DOHH2 (cell line): ENCODE measurements around the gene SORBS1.

Source experiments
- H3F3A ChIP-seq: fragments of 200-600 bp; sonication (generic), shearing (Covaris generic); 2 replicates; pipeline ENCODE4 v1.6.0; 2016; ENCODE audit warnings: antibody characterized with exemption, mild to moderate bottlenecking; ENCODE audit not compliant: control insufficient read depth, insufficient read depth
- H3K27ac ChIP-seq: fragments of 200-600 bp; sonication (generic); 2 replicates; pipeline ENCODE4 v1.5.1; 2014; ENCODE audit warnings: low read depth, mild to moderate bottlenecking, low read length, moderate library complexity
- H3K27me3 ChIP-seq: fragments of 200-600 bp; sonication (generic); 2 replicates; pipeline ENCODE4 v1.6.1; 2014; ENCODE audit warnings: mild to moderate bottlenecking, low read length, mixed read lengths; ENCODE audit not compliant: control insufficient read depth
- H3K36me3 ChIP-seq: fragments of 200-600 bp; sonication (generic); 2 replicates; pipeline ENCODE4 v1.6.1; 2014; ENCODE audit warnings: mild to moderate bottlenecking, low read length, moderate library complexity, mixed read lengths; ENCODE audit not compliant: control insufficient read depth
- H3K4me1 ChIP-seq: fragments of 200-600 bp; sonication (generic); 2 replicates; pipeline ENCODE4 v1.6.1; 2014; ENCODE audit warnings: mild to moderate bottlenecking, low read length, mixed read lengths; ENCODE audit not compliant: control insufficient read depth
- H3K4me2 ChIP-seq: fragments of 200-600 bp; sonication (generic); 2 replicates; pipeline ENCODE4 v1.6.0; 2014; ENCODE audit warnings: mild to moderate bottlenecking, low read length, moderate library complexity
- H3K4me3 ChIP-seq: fragments of 200-600 bp; sonication (generic); 2 replicates; pipeline ENCODE4 v1.5.1; 2014; ENCODE audit warnings: mild to moderate bottlenecking, low read length, mixed read lengths
- H3K79me2 ChIP-seq: fragments of 200-600 bp; sonication (generic); 2 replicates; pipeline ENCODE4 v1.6.1; 2014; ENCODE audit warnings: mild to moderate bottlenecking, low read length, mixed read lengths; ENCODE audit not compliant: control insufficient read depth
- H3K9me2 ChIP-seq: fragments of 200-600 bp; sonication (generic); replicated peaks from 2 replicates; pipeline ENCODE4 v1.6.1; 2014; ENCODE audit warnings: mild to moderate bottlenecking, low read length, mixed read lengths; ENCODE audit not compliant: control insufficient read depth
- H3K9me3 ChIP-seq: fragments of 200-600 bp; sonication (generic); 2 replicates; pipeline ENCODE4 v1.6.1; 2014; ENCODE audit warnings: antibody characterized with exemption, low read length, mixed read lengths; ENCODE audit not compliant: control insufficient read depth, insufficient read depth
- H4K20me1 ChIP-seq: fragments of 200-600 bp; sonication (generic); 2 replicates; pipeline ENCODE4 v1.6.0; 2014; ENCODE audit warnings: low read depth, mild to moderate bottlenecking, antibody characterized with exemption, low read length, moderate library complexity; ENCODE audit not compliant: control insufficient read depth, insufficient read depth
- CTCF ChIP-seq: fragments of 200-600 bp; sonication (generic); IDR thresholded peaks from one replicate; pipeline ENCODE4 v1.5.1; 2014; ENCODE audit warnings: antibody characterized with exemption, mild to moderate bottlenecking, low read depth, low read length; ENCODE audit not compliant: poor library complexity, severe bottlenecking
- EZH2phosphoT487 ChIP-seq: fragments of 200-600 bp; sonication (generic); IDR thresholded peaks from 2 replicates; pipeline ENCODE4 v1.6.1; 2017; ENCODE audit warnings: borderline replicate concordance, mild to moderate bottlenecking, antibody characterized with exemption, low read length, moderate library complexity, mixed read lengths

The SORBS1 gene

GRCh38 chr10:95284807-95285206 is 276.4 kb downstream of the SORBS1 start:
- TF ChIP-seq CTCF = no peak
- no peak for TF ChIP-seq EZH2phosphoT487
- Histone ChIP-seq H3K4me3 (no peak overlapping the region), H4K20me1 (peaks cover 16% of the 10 kb centered on the region; the same call in 1 of the 2 replicates), H3F3A (peaks cover 3% of the 10 kb centered on the region), H3K27me3 (no peaks in the 10 kb centered on the region), H3K9me3 (no peaks in the 10 kb centered on the region), H3K4me1 (peaks cover 40% of the 10 kb centered on the region), H3K9me2 (no peaks in the 10 kb centered on the region), H3K79me2 (peaks cover 93% of the 10 kb centered on the region), H3K27ac (no peak overlapping the region), H3K4me2 (no peak overlapping the region), H3K36me3 (peaks cover 12% of the 10 kb centered on the region)

- peaks cover 27% of the 10 kb centered on the region for H3K4me1 ChIP-seq
- H3K9me2 ChIP-seq = no peaks in the 10 kb centered on the region
- no peaks in the 10 kb centered on the region for H3K9me3 ChIP-seq
- H3K4me3 ChIP-seq = no peak overlapping the region
- H3F3A ChIP-seq = peaks cover 3% of the 10 kb centered on the region; the same call in 1 of the 2 replicates
- peaks cover 7% of the 10 kb centered on the region for H3K36me3 ChIP-seq
- H3K79me2 ChIP-seq = peaks cover 94% of the 10 kb centered on the region
- H4K20me1 ChIP-seq = peaks cover 12% of the 10 kb centered on the region; the same call in 1 of the 2 replicates
- TF ChIP-seq EZH2phosphoT487 (no peak), CTCF (no peak)
- H3K4me2 ChIP-seq = no peak overlapping the region
- no peaks in the 10 kb centered on the region for H3K27me3 ChIP-seq
- H3K27ac ChIP-seq = no peak overlapping the region
Measured at GRCh38 chr10:95282107-95282506, 279.1 kb downstream of the SORBS1 start.

- no peak for TF ChIP-seq CTCF
- no peak for TF ChIP-seq EZH2phosphoT487
- Histone ChIP-seq H3K4me1 (peaks cover 20% of the 10 kb centered on the region), H4K20me1 (peaks cover 10% of the 10 kb centered on the region; the same call in 1 of the 2 replicates)
Measured at GRCh38 chr10:95281206-95281605, 280.0 kb downstream of the SORBS1 start.

More at GRCh38 chr10:95281206-95281605, 280.0 kb downstream of the SORBS1 start:
- Histone ChIP-seq H3K36me3 (no peaks in the 10 kb centered on the region), H3K27ac (no peak overlapping the region), H3F3A (peaks cover 3% of the 10 kb centered on the region; the same call in 1 of the 2 replicates), H3K9me2 (no peaks in the 10 kb centered on the region), H3K27me3 (no peaks in the 10 kb centered on the region), H3K4me3 (no peak overlapping the region), H3K9me3 (no peaks in the 10 kb centered on the region), H3K79me2 (peaks cover 94% of the 10 kb centered on the region), H3K4me2 (no peak overlapping the region)
